Mesendoderm (in vitro differentiated cells): Measurements from ENCODE around the gene UBASH3B.
"Not testable (repeated sequence)": the region's sequence is repeated elsewhere in the genome, so short reads cannot be mapped to it uniquely, and the experiment has no call there.

Source experiments
- DNase-seq: peaks from one replicate; pipeline ENCODE4 v3.0.0; 2013
- H2AK5ac ChIP-seq: 2 replicates; pipeline ENCODE4 v1.6.1; 2013; ENCODE audit warnings: low read length, inconsistent platforms
- H2BK120ac ChIP-seq: 2 replicates; pipeline ENCODE4 v1.6.1; 2013; ENCODE audit warnings: low read depth, mild to moderate bottlenecking, low read length, moderate library complexity, mixed read lengths
- H2BK15ac ChIP-seq: replicated peaks from 2 replicates; pipeline ENCODE4 v1.6.1; 2013; ENCODE audit warnings: low read depth, mild to moderate bottlenecking, moderate library complexity
- H2BK5ac ChIP-seq: 2 replicates; pipeline ENCODE4 v1.6.1; 2013; ENCODE audit warnings: low read length, inconsistent platforms
- H3K18ac ChIP-seq: 2 replicates; pipeline ENCODE4 v1.6.1; 2013; ENCODE audit warnings: mild to moderate bottlenecking, low read length, mixed read lengths
- H3K23ac ChIP-seq: one replicate; pipeline ENCODE4 v1.6.1; 2013; ENCODE audit warnings: low read length
- H3K27ac ChIP-seq: 2 replicates; pipeline ENCODE4 v1.5.1; 2013; ENCODE audit warnings: low read depth, mild to moderate bottlenecking, inconsistent platforms, low read length, moderate library complexity
- H3K27me3 ChIP-seq: 2 replicates; pipeline ENCODE4 v1.6.1; 2013; ENCODE audit warnings: low read length, control low read depth, mild to moderate bottlenecking, inconsistent platforms; ENCODE audit not compliant: insufficient read depth, poor library complexity
- H3K36me3 ChIP-seq: 2 replicates; pipeline ENCODE4 v1.6.1; 2013; ENCODE audit warnings: low read length, inconsistent platforms; ENCODE audit not compliant: control insufficient read depth, insufficient read depth
- H3K4ac ChIP-seq: one replicate; pipeline ENCODE4 v1.6.1; 2013; ENCODE audit warnings: low read depth, mild to moderate bottlenecking, low read length, moderate library complexity
- H3K4me1 ChIP-seq: 2 replicates; pipeline ENCODE4 v1.6.1; 2013; ENCODE audit warnings: low read depth, low read length, inconsistent platforms; ENCODE audit not compliant: control insufficient read depth
- H3K4me2 ChIP-seq: 2 replicates; pipeline ENCODE4 v1.6.1; 2013; ENCODE audit warnings: low read length
- H3K4me3 ChIP-seq: 2 replicates; pipeline ENCODE4 v1.5.1; 2013; ENCODE audit warnings: mild to moderate bottlenecking, low read length
- H3K56ac ChIP-seq: one replicate; pipeline ENCODE4 v1.6.1; 2013; ENCODE audit warnings: low read length
- H3K79me1 ChIP-seq: 2 replicates; pipeline ENCODE4 v1.6.1; 2013; ENCODE audit warnings: low read length, inconsistent platforms
- H3K79me2 ChIP-seq: 2 replicates; pipeline ENCODE4 v1.6.1; 2013; ENCODE audit warnings: mild to moderate bottlenecking, low read length; ENCODE audit not compliant: control insufficient read depth, insufficient read depth
- H3K9ac ChIP-seq: 2 replicates; pipeline ENCODE4 v1.6.1; 2013; ENCODE audit warnings: low read length, inconsistent platforms
- H4K5ac ChIP-seq: one replicate; pipeline ENCODE4 v1.6.1; 2013; ENCODE audit warnings: low read length
- H4K8ac ChIP-seq: one replicate; pipeline ENCODE4 v1.6.1; 2013; ENCODE audit warnings: low read depth, mild to moderate bottlenecking, control low read depth, low read length, moderate library complexity
- WGBS: extraction: QIAGEN DNeasy Blood & Tissue Kit; methylation state at CpG from one replicate; pipeline ENCODE4 v1.1.7; 2013; ENCODE audit warnings: low lambda C conversion rate, missing lambda C conversion rate; ENCODE audit not compliant: insufficient coverage; ENCODE audit errors: extremely low coverage; 5-methylcytosine and 5-hydroxymethylcytosine counted together

The UBASH3B gene

GRCh38 chr11:122617926-122618325, 37.6 kb upstream of the UBASH3B start:
- H3K4me2 ChIP-seq, result no peak overlapping the region
- no peak overlapping the region for H3K4ac ChIP-seq
- H3K23ac ChIP-seq, result no peak overlapping the region
- no peaks in the 10 kb centered on the region for H3K79me1 ChIP-seq
- H2BK120ac ChIP-seq, result no peak overlapping the region
- no peak overlapping the region for H2AK5ac ChIP-seq
- H3K36me3 ChIP-seq, result no peaks in the 10 kb centered on the region
- H4K5ac ChIP-seq, result no peak overlapping the region
- H3K27ac ChIP-seq, result no peak overlapping the region
- H3K79me2 ChIP-seq, result no peaks in the 10 kb centered on the region
- no peak overlapping the region for H4K8ac ChIP-seq
- no peak overlapping the region for H3K18ac ChIP-seq
- no peak overlapping the region for H3K56ac ChIP-seq
- no peaks in the 10 kb centered on the region for H3K27me3 ChIP-seq
- no peak overlapping the region for H2BK5ac ChIP-seq
- no peaks in the 10 kb centered on the region for H3K4me1 ChIP-seq
- DNase-seq, result no peak
- no peak overlapping the region for H3K4me3 ChIP-seq
- no peak overlapping the region for H3K9ac ChIP-seq
- WGBS, result no CpG with 5 or more reads among the region's 6 CpGs
- no peak overlapping the region for H2BK15ac ChIP-seq

- no peaks in the 10 kb centered on the region for H3K79me1 ChIP-seq
- H3K18ac ChIP-seq, result no peak overlapping the region
- H3K36me3 ChIP-seq, result no peaks in the 10 kb centered on the region
- no peaks in the 10 kb centered on the region for H3K4me1 ChIP-seq
- no peak overlapping the region for H4K8ac ChIP-seq
- no peak overlapping the region for H3K23ac ChIP-seq
- no peak for DNase-seq
- H3K27ac ChIP-seq, result no peak overlapping the region
- no peak overlapping the region for H2BK120ac ChIP-seq
- H2AK5ac ChIP-seq, result no peak overlapping the region
- no peaks in the 10 kb centered on the region for H3K27me3 ChIP-seq
- H3K4me2 ChIP-seq, result no peak overlapping the region
- WGBS, result no CpG with 5 or more reads among the region's 19 CpGs
- no peak overlapping the region for H2BK5ac ChIP-seq
- H3K79me2 ChIP-seq, result no peaks in the 10 kb centered on the region
- H3K4ac ChIP-seq, result no peak overlapping the region
- no peak overlapping the region for H3K56ac ChIP-seq
- no peak overlapping the region for H2BK15ac ChIP-seq
- no peak overlapping the region for H3K9ac ChIP-seq
- no peak overlapping the region for H3K4me3 ChIP-seq
- H4K5ac ChIP-seq, result no peak overlapping the region
Measured at GRCh38 chr11:122618927-122619326, 36.6 kb upstream of the UBASH3B start.

- Histone ChIP-seq H3K27ac (no peak overlapping the region), H3K79me2 (no peaks in the 10 kb centered on the region), H2AK5ac (no peak overlapping the region), H3K18ac (no peak overlapping the region), H2BK120ac (no peak overlapping the region), H2BK5ac (no peak overlapping the region), H2BK15ac (no peak overlapping the region), H3K27me3 (no peaks in the 10 kb centered on the region), H3K23ac (no peak overlapping the region), H3K4me2 (no peak overlapping the region), H4K5ac (no peak overlapping the region), H3K4me1 (no peaks in the 10 kb centered on the region), H3K4me3 (no peak overlapping the region), H3K9ac (no peak overlapping the region), H3K4ac (no peak overlapping the region), H3K56ac (no peak overlapping the region), H3K36me3 (no peaks in the 10 kb centered on the region), H3K79me1 (no peaks in the 10 kb centered on the region), H4K8ac (no peak overlapping the region)
- WGBS, result no CpG with 5 or more reads among the region's 3 CpGs
- DNase-seq, result no peak
Measured at GRCh38 chr11:122619757-122620156, 35.8 kb upstream of the UBASH3B start.

- H3K27me3 ChIP-seq, H3K56ac ChIP-seq, H3K79me1 ChIP-seq, DNase-seq, H3K79me2 ChIP-seq, H3K36me3 ChIP-seq, H3K9ac ChIP-seq, H3K4me1 ChIP-seq, H4K8ac ChIP-seq, H2BK120ac ChIP-seq, H3K4me2 ChIP-seq, H3K4me3 ChIP-seq, H3K27ac ChIP-seq, H2BK15ac ChIP-seq, H3K18ac ChIP-seq, H4K5ac ChIP-seq, H2BK5ac ChIP-seq, H3K23ac ChIP-seq, H3K4ac ChIP-seq, H2AK5ac ChIP-seq: not testable (repeated sequence)
- no CpG with 5 or more reads among the region's 7 CpGs for WGBS
Measured at GRCh38 chr11:122625501-122625900, 30.0 kb upstream of the UBASH3B start.

- H4K8ac ChIP-seq, result no peak overlapping the region
- H3K79me2 ChIP-seq, result no peaks in the 10 kb centered on the region
- no peak overlapping the region for H2BK15ac ChIP-seq
- H3K9ac ChIP-seq, result no peak overlapping the region
- H3K4me2 ChIP-seq, result no peak overlapping the region
- H3K4ac ChIP-seq, result no peak overlapping the region
- H4K5ac ChIP-seq, result no peak overlapping the region
- no peaks in the 10 kb centered on the region for H3K36me3 ChIP-seq
- no peak for DNase-seq
- H3K27ac ChIP-seq, result no peak overlapping the region
- H2AK5ac ChIP-seq, result no peak overlapping the region
- no peak overlapping the region for H3K4me3 ChIP-seq
- H2BK5ac ChIP-seq, result no peak overlapping the region
- H3K23ac ChIP-seq, result no peak overlapping the region
- H2BK120ac ChIP-seq, result no peak overlapping the region
- no peaks in the 10 kb centered on the region for H3K27me3 ChIP-seq
- H3K79me1 ChIP-seq, result no peaks in the 10 kb centered on the region
- H3K56ac ChIP-seq, result no peak overlapping the region
- no peak overlapping the region for H3K18ac ChIP-seq
- no CpG with 5 or more reads among the region's 8 CpGs for WGBS
- no peaks in the 10 kb centered on the region for H3K4me1 ChIP-seq
Measured at GRCh38 chr11:122625976-122626665, 29.4 kb upstream of the UBASH3B start.

GRCh38 chr11:122627745-122628144, 27.8 kb upstream of the UBASH3B start:
- WGBS, result no CpG with 5 or more reads among the region's 3 CpGs
- Histone ChIP-seq H3K79me2 (no peaks in the 10 kb centered on the region), H3K9ac (no peak overlapping the region), H3K27me3 (no peaks in the 10 kb centered on the region), H3K56ac (no peak overlapping the region), H3K23ac (no peak overlapping the region), H3K36me3 (no peaks in the 10 kb centered on the region), H2AK5ac (no peak overlapping the region), H3K18ac (no peak overlapping the region), H2BK120ac (no peak overlapping the region), H3K4ac (no peak overlapping the region), H2BK15ac (no peak overlapping the region), H4K5ac (no peak overlapping the region), H3K4me1 (no peaks in the 10 kb centered on the region), H3K4me3 (no peak overlapping the region), H3K79me1 (no peaks in the 10 kb centered on the region), H3K4me2 (no peak overlapping the region), H2BK5ac (no peak overlapping the region), H4K8ac (no peak overlapping the region), H3K27ac (no peak overlapping the region)
- DNase-seq, result no peak
